Measurements from ENCODE around the gene NFASC. TPM values are rescaled to one million over a fixed set of nuclear protein-coding genes. Genes with fewer than 3 reads are reported as not detected.
A peak's percentile ranks its signal among the peaks of the same experiment; 100 is the strongest.

NFASC gene
- total and polyA plus RNA-seq, 9 of the 15 experiments (the other 6 are each of a cell fraction or from before 2014, with no cell fraction given): 0.03 to 0.16 (median 0.06) TPM; not detected in 6

GRCh38 chr1:204971517-204972336 lies 101.1 kb downstream of the NFASC start (continued):
- peak; percentile 61; the same call in 1 of the 2 replicates for TF ChIP-seq GATA2 (CRISPR knock-in tag; IDR thresholded peaks at IDR 0.05)
- TF ChIP-seq SMAD4 (CRISPR knock-in tag; conservative IDR thresholded peaks at IDR 0.05): peak; percentile 80
- no peak for TF ChIP-seq ZBED1 (IDR thresholded peaks at IDR 0.05)
- TF ChIP-seq ZNF766 (CRISPR knock-in tag; conservative IDR thresholded peaks at IDR 0.05): peak; percentile 36; the same call in 1 of the 2 replicates
- TF ChIP-seq ZBTB17 (CRISPR knock-in tag; IDR thresholded peaks at IDR 0.05): no peak; the same call in 1 of the 2 replicates
- 0 out of 2 replicates have a peak, but pooled peaks have one; percentile 31 for TF ChIP-seq POLR2AphosphoS5 (IDR thresholded peaks at IDR 0.05; ENCODE audit: control insufficient read depth, insufficient read depth, low read depth, low read length)
- no peak for TF ChIP-seq BRD9 (IDR thresholded peaks at IDR 0.05; ENCODE audit: low read depth, partially characterized antibody)
- peak; percentile 32; the same call in 1 of the 2 replicates for TF ChIP-seq NFIC (IDR thresholded peaks at IDR 0.05)
- TF ChIP-seq CEBPB (tag; IDR thresholded peaks at IDR 0.05): no peak
- no peak for TF ChIP-seq CEBPG (CRISPR knock-in tag; IDR thresholded peaks at IDR 0.05)
- TF ChIP-seq CEBPG (tag; conservative IDR thresholded peaks at IDR 0.05 in 1 of 2, IDR thresholded peaks at IDR 0.05 in 1 of 2): no peak
- TF ChIP-seq TRIM24 (IDR thresholded peaks at IDR 0.05): peak; percentile 48 to 55; a peak in 2 of 4 replicates

All from K562 (cell line).